NCI-H748 treated with DMSO at 0.1 percent for 48 hours (cell line): ENCODE results near the gene ISCA1.
"Not testable (repeated sequence)": the region's sequence is repeated elsewhere in the genome, so short reads cannot be mapped to it uniquely, and the experiment has no call there.

Experiments
- DNase-seq: peaks from one replicate; lab custom pipeline; 2025; lab: John Stamatoyannopoulos, UW

The ISCA1 gene

GRCh38 chr9:86282077-86282978 lies at the start of gene ISCA1:
ISCA1 (minus strand) TSS chr9:86282538; CDS start chr9:86282458, 80 bp downstream.
- DNase-seq = peak; percentile 82

DNA sequence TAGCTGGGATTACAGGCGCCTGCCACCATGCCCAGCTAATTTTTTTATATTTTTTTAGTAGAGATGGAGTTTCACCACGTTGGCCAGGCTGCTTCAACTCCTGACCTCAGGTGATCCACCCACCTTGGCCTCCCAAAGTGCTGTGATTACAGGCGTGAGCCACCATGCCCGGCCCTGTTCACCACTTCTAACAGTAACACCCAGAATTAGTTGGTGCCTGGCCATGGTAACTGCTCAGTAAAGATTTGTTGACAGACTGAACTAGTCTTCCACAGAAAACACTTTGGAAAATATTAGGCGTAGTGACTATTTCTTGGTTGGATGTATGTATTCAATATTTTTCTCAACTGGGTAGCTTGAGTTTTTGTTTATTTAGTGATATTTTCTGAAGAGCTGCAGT lies 47.8 kb upstream of the ISCA1 start:
- DNase-seq = no peak

DNA sequence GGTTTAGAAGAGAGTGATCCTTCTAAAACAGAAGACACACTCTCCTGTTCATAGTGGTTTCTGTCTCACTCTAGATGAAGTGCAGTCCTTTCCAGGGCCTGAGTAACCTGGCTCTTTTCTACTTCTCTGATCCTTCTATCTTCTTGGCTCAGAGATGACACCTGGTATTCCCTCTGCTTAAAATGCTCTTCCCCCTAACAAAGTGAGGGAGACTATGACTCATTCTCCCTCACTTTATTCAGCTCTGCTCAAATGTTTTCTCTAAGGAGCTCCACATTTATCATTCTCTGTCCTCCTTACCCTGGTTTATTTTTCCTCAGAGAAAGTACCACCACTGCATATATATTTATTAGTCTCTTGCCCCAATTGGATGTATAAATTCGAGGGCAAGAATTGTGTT lies 47.3 kb upstream of the ISCA1 start:
- DNase-seq = no peak

DNA sequence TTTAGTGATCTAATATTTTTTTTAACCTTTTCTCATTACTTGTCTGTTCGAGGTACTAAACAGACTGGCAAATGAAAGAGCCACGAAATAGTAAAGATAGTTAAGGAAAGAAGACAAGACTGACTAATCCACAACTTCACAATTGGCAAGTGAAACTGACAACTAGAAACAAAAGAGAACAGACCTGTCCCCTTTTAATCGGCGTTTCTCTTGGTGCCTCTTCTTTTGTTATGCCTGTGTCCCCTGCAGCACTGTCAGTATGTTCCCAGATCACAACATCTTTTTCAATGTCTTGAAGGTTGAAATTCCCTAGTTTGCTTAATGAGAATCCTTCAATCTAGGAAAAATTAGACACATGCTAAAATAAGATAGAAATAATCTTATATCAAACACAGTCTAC lies 45.8 kb upstream of the ISCA1 start:
- no peak for DNase-seq

DNA sequence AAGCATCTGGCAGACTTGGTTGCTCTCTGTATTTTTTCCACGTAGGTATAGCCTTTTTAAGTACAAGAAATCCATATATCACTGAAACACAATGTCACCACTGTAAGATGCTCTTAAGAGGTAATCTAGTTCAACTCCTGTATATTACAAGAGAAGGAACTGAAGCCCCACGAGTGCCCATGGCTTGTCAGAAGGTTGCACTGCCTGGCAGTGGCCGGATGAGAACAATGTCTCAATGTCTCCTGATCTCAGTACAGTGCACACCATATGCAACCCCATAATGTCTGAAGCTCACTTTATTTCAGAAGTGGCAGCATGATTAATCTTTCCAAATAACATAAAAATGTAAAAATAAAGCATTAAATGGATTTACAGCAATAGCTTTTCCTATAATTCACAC lies 44.2 kb upstream of the ISCA1 start:
- no peak for DNase-seq

DNA sequence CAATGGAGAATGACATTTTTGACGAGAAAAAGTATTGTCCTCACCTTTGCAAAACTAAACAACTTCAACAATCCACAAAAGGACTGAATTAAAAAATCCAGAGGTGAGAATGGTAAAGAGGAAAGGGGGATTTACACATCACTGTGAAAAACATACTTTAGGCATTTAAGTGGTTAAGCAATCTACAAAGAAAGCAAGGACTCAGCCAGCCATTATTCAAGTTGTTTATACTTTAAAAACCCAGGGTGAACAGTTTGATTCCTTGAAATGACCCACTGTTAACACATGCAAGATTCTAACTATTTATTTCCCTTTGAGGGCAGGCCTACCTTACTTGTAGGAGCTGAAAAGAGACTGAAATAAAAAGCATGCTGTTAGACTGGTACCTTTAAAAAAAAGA lies 42.6 kb upstream of the ISCA1 start:
- DNase-seq = no peak

DNA sequence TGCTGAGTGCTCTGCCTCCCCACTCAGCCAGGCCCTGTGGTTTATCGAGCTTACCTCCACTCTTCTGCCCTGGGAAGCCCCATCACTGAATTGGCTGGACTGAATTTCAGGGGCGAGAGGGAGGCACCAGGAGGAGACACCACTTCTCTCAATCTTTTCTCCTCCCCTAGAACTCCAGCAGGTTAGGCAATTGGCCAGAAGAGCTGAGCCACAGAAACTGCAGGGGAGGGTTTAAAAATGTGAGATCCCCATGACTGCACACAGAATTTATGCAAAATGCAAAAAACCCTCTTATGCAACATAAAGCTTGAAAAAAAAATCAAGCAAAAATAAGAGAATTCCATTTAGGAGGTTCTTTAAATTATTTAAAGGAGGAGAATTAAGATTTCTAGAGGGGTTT lies 42.0 kb upstream of the ISCA1 start:
- DNase-seq = no peak

DNA sequence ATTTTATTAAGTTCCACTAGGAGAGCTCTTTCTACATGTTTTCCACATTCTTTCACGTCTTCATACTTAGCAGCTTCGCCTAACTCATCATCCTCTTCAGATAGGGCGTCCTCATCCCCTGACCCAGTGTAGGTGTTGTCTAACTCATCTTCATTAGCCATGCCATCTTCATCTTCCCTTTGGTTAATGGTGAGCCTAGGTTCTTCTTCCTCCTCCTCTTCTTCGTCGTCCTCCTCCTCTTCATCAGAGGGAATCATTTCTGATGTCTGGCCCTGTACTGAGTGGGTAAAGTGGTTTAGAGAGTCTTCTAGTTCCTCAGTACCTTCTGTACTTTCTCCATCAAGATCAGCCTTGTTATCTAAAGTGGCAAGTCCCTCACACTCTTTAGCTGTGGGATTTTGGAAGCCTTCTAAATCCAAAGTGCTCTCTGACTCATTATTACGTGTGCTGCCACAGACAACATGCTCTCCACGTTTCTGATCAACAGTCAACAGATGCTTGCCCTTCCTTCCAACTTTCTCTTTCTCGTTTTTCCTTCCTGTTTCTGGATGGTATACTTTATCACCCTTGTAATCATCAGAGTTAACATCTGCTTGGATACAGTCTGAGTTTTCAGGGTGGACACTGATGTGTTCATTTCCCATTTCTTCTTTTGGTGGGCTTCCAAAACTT lies 40.8 kb upstream of the ISCA1 start:
- DNase-seq = no peak

- no peak for DNase-seq
These were observed 39.0 kb upstream of the ISCA1 start for GRCh38 chr9:86321373-86321772.

DNA sequence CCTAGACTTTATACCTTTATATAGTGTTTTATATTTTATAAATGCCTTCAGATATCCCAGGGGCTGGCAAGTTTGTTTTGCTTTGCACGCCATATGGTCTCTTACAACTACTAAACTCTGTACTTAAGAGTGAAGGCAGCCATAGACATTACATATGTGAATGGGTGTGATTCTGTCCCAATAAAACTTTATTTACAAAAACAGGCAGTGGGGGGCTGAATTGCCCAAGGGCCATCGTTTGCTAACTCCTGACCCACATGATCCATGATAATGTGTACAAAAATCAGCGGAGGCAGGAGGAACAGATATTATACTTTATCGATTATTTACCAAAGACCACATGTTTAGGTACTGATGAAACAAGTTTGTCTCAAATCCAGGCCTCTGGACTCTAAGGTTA lies 35.8 kb upstream of the ISCA1 start:
- no peak for DNase-seq

- DNase-seq = no peak
These were observed 32.7 kb upstream of the ISCA1 start for GRCh38 chr9:86315078-86315477.

DNA sequence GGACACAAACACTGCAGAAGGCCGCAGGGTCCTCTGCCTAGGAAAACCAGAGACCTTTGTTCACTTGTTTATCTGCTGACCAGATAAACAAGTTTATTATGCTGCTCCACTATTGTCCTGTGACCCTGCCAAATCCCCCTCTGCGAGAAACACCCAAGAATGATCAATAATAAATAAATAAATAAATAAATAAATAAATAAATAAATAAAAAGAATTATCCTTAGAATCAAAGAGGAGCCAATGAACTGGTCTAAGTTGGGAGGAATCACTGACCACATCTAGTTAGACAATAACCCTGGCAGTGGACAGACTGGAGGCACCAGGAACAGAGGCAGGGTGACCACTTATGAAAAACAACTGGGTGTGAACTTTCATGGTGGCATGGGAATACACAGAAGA lies 30.6 kb upstream of the ISCA1 start:
- not testable (repeated sequence) for DNase-seq

- no peak for DNase-seq
These were observed 26.3 kb upstream of the ISCA1 start for GRCh38 chr9:86308687-86309086.

GRCh38 chr9:86304236-86304730 lies 21.9 kb upstream of the ISCA1 start:
- DNase-seq = no peak

DNA sequence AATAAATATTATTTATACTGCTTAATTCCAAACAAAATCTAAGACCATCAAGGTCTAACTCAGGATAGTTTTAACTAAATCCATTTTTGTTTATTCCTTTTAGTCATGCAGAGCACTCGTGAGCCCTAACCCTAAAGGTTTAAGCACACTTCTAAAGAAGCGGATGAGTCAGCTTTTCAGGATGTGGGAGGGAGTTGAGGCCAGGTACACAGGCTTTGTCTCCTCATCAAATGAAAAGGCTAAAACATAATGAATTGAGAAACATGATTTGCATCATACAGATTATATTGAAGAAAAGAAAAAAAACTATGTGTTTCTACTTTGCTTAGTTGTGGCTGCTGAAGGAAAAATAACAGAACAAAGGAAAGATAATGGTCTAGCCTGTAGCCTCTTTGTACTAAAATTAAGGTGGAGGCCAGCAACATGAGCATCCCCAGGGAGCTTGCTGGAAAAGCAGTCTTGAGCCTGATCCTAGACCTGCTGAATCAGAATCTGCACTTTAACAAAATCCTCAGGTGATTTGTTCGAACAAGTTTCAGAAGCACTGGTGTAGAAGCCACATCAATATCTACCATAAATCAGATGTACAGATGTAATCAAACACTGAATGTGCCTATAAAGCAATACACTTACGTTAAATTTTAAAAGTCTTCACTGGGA lies 21.1 kb upstream of the ISCA1 start:
- DNase-seq = no peak

GRCh38 chr9:86301686-86302085 lies 19.3 kb upstream of the ISCA1 start:
- no peak for DNase-seq

- DNase-seq = no peak
These were observed 18.4 kb upstream of the ISCA1 start for GRCh38 chr9:86300701-86301100.

GRCh38 chr9:86298873-86299272 lies 16.5 kb upstream of the ISCA1 start:
- no peak for DNase-seq

DNA sequence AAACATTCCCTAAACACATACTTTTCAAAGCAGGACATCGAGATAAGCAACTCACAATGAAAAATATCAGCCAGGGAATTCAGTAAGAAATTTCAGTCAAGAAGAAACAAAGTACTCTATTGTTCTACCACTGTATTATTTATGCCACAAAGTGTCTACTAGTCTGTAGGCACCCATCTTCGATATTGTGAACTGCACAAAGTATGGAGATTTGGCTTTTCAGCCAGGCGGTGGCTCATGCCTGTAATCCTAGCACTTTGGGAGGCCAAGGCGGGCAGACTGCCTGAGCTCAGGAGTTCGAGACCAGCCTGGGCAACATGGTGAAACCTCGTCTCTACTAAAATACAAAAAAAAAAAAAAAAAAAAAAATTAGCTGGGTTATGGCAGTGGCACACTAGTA lies 8.0 kb upstream of the ISCA1 start:
- not testable (repeated sequence) for DNase-seq

GRCh38 chr9:86288499-86289198 lies 6.3 kb upstream of the ISCA1 start:
- no peak for DNase-seq

DNA sequence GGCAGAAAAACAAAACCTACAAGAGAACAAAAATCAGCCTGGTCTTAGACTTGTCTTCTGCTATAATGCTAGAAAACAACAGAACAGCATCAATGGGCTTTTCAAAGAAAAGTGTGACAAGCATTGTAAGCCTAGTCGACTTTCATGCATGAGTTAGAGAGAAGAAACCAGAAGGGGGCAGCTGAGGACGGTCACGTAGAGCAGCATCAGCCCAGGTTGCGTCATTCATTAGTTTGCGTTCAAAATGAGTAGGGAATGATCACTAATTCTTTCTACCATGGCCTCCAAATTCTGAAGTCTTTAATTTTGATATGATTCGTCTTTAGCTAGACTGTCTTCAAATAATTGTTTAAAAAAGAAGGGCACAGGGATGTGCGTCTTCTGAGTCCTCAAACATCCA lies 4.7 kb upstream of the ISCA1 start:
- no peak for DNase-seq

GRCh38 chr9:86286278-86286677 lies 3.9 kb upstream of the ISCA1 start:
- no peak for DNase-seq
